ENCODE measurements around the gene GNMT.

GRCh38 chr6:42925248-42925857, 35.2 kb upstream of the GNMT start:
- no peak for TF ChIP-seq POU2F2 (IDR thresholded peaks at IDR 0.05; ENCODE audit: low read depth, low read length)
- no peak for TF ChIP-seq POLR2A (IDR thresholded peaks at IDR 0.05; ENCODE audit: low read depth, low read length)
- no peak for TF ChIP-seq SPI1 (IDR thresholded peaks at IDR 0.05; ENCODE audit: low read depth, low read length)
- no peak for TF ChIP-seq TAF1 (IDR thresholded peaks at IDR 0.05; ENCODE audit: low read depth, low read length)
- no peak for TF ChIP-seq POLR2AphosphoS5 (IDR thresholded peaks at IDR 0.05; ENCODE audit: low read depth, low read length)

Data from GM12891 (cell line).